SK-N-SH treated with all-trans-retinoic acid at 6 μM for 48 hours (cell line): ENCODE results near the gene SASH1.

Source experiments
- ATAC-seq: fragments of 200-7000 bp; cut with Tn5 transposase; 3 replicates; pipeline ENCODE4 v1.9.1; 2020; ENCODE audit warnings: mild to moderate bottlenecking, moderate library complexity
- ARNTL ChIP-seq: fragments of 450-650 bp; formaldehyde crosslinking; IDR thresholded peaks from 2 replicates; pipeline ENCODE4 v1.5.0; 2020; ENCODE audit warnings: low read depth, mild to moderate bottlenecking, moderate library complexity, borderline replicate concordance
- BACH2 ChIP-seq: fragments of 250-450 bp; sonication (Bioruptor Pico); IDR thresholded peaks from 2 replicates; pipeline ENCODE4 v1.9.0; 2021; ENCODE audit warnings: mild to moderate bottlenecking, borderline replicate concordance
- CSDC2 ChIP-seq: fragments of 250-450 bp; sonication (Bioruptor Pico); IDR thresholded peaks from 2 replicates; pipeline ENCODE4 v1.5.0; 2020; ENCODE audit warnings: mild to moderate bottlenecking, moderate library complexity
- CSRNP3 ChIP-seq: fragments of 250-450 bp; sonication (Bioruptor Pico); IDR thresholded peaks from 2 replicates; pipeline ENCODE4 v1.5.1; 2021; ENCODE audit warnings: mild to moderate bottlenecking, moderate library complexity
- GLIS3 ChIP-seq: fragments of 250-450 bp; sonication (Bioruptor Pico); IDR thresholded peaks from 2 replicates; pipeline ENCODE4 v1.5.0; 2020; ENCODE audit warnings: mild to moderate bottlenecking, moderate library complexity
- PATZ1 ChIP-seq: fragments of 250-450 bp; sonication (Bioruptor Pico); IDR thresholded peaks from 2 replicates; pipeline ENCODE4 v1.8.0; 2020; ENCODE audit warnings: mild to moderate bottlenecking, moderate library complexity, borderline replicate concordance
- POU6F1 ChIP-seq: fragments of 250-450 bp; sonication (Bioruptor Pico); IDR thresholded peaks from 2 replicates; pipeline ENCODE4 v1.8.0; 2021; ENCODE audit warnings: low read depth, mild to moderate bottlenecking, moderate library complexity, borderline replicate concordance
- PPARA ChIP-seq: fragments of 250-450 bp; sonication (Bioruptor Pico); IDR thresholded peaks from 2 replicates; pipeline ENCODE4 v1.5.0; 2020; ENCODE audit warnings: mild to moderate bottlenecking, borderline replicate concordance
- RARB ChIP-seq: fragments of 250-450 bp; sonication (Bioruptor Pico); IDR thresholded peaks from 2 replicates; pipeline ENCODE4 v1.8.0; 2021; ENCODE audit warnings: mild to moderate bottlenecking, moderate library complexity
- SNAI2 ChIP-seq: fragments of 250-450 bp; sonication (Bioruptor Pico); IDR thresholded peaks from 2 replicates; pipeline ENCODE4 v1.5.0; 2020; ENCODE audit warnings: mild to moderate bottlenecking, moderate library complexity
- TCF4 ChIP-seq: fragments of 250-450 bp; sonication (Bioruptor Pico); IDR thresholded peaks from 2 replicates; pipeline ENCODE4 v1.8.0; 2021; ENCODE audit warnings: mild to moderate bottlenecking, moderate library complexity, borderline replicate concordance
- TOX ChIP-seq: fragments of 250-450 bp; sonication (Bioruptor Pico); IDR thresholded peaks from 2 replicates; pipeline ENCODE4 v1.8.0; 2021; ENCODE audit warnings: mild to moderate bottlenecking, moderate library complexity, borderline replicate concordance
- ZC3H10 ChIP-seq: fragments of 250-450 bp; sonication (Bioruptor Pico); IDR thresholded peaks from 2 replicates; pipeline ENCODE4 v1.5.1; 2021; ENCODE audit warnings: mild to moderate bottlenecking, moderate library complexity
- ZFP3 ChIP-seq: fragments of 250-450 bp; sonication (Bioruptor Pico); IDR thresholded peaks from 2 replicates; pipeline ENCODE4 v1.5.0; 2020; ENCODE audit warnings: mild to moderate bottlenecking, moderate library complexity
- ZFP30 ChIP-seq: fragments of 450-650 bp; formaldehyde crosslinking; IDR thresholded peaks from 2 replicates; pipeline ENCODE4 v1.5.0; 2022; ENCODE audit warnings: mild to moderate bottlenecking, moderate library complexity
- ZNF70 ChIP-seq: fragments of 450-650 bp; formaldehyde crosslinking; IDR thresholded peaks from 2 replicates; pipeline ENCODE4 v1.5.0; 2020; ENCODE audit warnings: mild to moderate bottlenecking, moderate library complexity
- ZNF8 ChIP-seq: fragments of 450-650 bp; formaldehyde crosslinking; IDR thresholded peaks from 2 replicates; pipeline ENCODE4 v1.5.0; 2020; ENCODE audit warnings: mild to moderate bottlenecking, moderate library complexity

SASH1 gene

GRCh38 chr6:148447521-148448230, 105.0 kb downstream of the SASH1 start:
- no peak for ATAC-seq
- TF ChIP-seq GLIS3: no peak
- no peak for TF ChIP-seq RARB (CRISPR knock-in tag)
- TF ChIP-seq SNAI2 (CRISPR knock-in tag): no peak
- TF ChIP-seq BACH2 (CRISPR knock-in tag): no peak
- TF ChIP-seq ZNF8 (CRISPR knock-in tag): no peak
- TF ChIP-seq ZFP3: no peak
- no peak for TF ChIP-seq PPARA (CRISPR knock-in tag)
- no peak for TF ChIP-seq ZFP30 (CRISPR knock-in tag)
- no peak for TF ChIP-seq TCF4 (CRISPR knock-in tag)
- TF ChIP-seq ZC3H10 (CRISPR knock-in tag): no peak
- TF ChIP-seq ZNF70 (CRISPR knock-in tag): no peak
- no peak for TF ChIP-seq CSRNP3 (CRISPR knock-in tag)

- ATAC-seq: no peak
Measured at GRCh38 chr6:148448369-148449012, 105.9 kb downstream of the SASH1 start.

GRCh38 chr6:148450866-148451265, 108.2 kb downstream of the SASH1 start:
- no peak for ATAC-seq
- TF ChIP-seq PPARA (CRISPR knock-in tag) (no peak), CSRNP3 (CRISPR knock-in tag) (no peak), ARNTL (no peak), RARB (CRISPR knock-in tag) (no peak), PATZ1 (CRISPR knock-in tag) (no peak)

More at GRCh38 chr6:148448369-148449012, 105.9 kb downstream of the SASH1 start:
- TF ChIP-seq ARNTL (no peak), CSDC2 (CRISPR knock-in tag) (no peak), PPARA (CRISPR knock-in tag) (no peak), SNAI2 (CRISPR knock-in tag) (no peak), GLIS3 (no peak), TOX (CRISPR knock-in tag) (no peak), ZFP3 (no peak), PATZ1 (CRISPR knock-in tag) (no peak), ZFP30 (CRISPR knock-in tag) (no peak), BACH2 (CRISPR knock-in tag) (no peak), CSRNP3 (CRISPR knock-in tag) (no peak), POU6F1 (no peak)
